Measurements from ENCODE around the gene PARD3.
A peak's percentile ranks its signal among the peaks of the same experiment; 100 is the strongest.

Gene PARD3

DNA sequence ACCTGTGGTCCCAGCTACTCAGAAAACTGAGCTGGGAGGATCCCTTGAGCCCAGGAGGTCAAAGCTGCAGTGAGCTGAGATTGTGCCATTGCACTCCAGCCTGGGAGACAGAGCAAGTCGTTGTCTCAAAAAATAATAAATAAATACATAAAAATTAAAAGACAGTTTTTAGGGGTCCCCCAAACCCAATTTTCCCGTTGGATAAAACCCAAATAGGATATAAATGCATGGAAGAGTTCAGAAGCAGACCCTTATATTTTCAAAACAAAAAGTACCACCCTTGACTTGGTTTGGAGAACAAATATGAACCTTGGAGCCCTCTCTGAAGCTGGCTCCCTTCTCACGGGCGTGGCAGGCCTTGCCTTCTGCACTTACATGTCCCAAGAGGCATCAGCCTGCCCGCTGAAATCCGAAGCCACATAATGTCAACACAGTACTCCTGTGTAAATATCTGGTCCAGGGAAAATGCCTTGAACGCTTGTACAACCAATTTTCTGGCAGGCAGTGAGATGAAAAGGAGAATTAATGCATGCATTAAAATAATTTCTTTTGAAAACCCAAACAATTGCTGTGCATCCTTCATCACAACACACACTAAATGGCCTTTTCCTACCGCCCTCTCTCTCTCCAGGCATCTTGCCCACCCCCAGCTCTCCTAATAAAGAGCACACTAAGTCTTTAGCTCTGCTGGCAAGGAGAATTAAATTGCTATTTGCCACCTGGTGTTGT, 46.4 kb upstream of the PARD3 start:
- TF ChIP-seq EZH2 (IDR thresholded peaks at IDR 0.05; ENCODE audit: borderline replicate concordance, low read depth, low read length, severe bottlenecking): no peak
- TF ChIP-seq, protein P1, sequence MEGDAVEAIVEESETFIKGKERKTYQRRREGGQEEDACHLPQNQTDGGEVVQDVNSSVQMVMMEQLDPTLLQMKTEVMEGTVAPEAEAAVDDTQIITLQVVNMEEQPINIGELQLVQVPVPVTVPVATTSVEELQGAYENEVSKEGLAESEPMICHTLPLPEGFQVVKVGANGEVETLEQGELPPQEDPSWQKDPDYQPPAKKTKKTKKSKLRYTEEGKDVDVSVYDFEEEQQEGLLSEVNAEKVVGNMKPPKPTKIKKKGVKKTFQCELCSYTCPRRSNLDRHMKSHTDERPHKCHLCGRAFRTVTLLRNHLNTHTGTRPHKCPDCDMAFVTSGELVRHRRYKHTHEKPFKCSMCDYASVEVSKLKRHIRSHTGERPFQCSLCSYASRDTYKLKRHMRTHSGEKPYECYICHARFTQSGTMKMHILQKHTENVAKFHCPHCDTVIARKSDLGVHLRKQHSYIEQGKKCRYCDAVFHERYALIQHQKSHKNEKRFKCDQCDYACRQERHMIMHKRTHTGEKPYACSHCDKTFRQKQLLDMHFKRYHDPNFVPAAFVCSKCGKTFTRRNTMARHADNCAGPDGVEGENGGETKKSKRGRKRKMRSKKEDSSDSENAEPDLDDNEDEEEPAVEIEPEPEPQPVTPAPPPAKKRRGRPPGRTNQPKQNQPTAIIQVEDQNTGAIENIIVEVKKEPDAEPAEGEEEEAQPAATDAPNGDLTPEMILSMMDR (IDR thresholded peaks at IDR 0.05; ENCODE audit: borderline replicate concordance, extremely low read depth, low read length, poor library complexity, severe bottlenecking): no peak

DNA sequence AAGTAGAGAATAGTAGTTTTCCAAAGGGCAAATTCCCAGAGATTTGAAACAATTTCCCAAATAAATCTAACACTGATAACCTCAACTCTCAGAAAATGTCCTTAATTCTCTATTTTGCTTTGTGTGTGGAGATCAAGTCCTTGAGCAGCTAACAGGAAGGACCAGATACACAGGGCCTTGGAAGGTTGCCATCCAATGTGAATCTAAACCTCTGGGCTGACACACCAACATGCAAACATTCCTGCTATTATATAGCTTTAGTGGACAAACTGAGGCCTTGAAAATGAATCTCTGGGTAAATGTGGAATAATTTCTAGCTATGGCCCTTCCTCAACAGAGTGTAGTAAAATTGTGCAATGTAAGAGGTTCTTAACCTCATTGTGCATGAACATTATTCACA, 44.1 kb upstream of the PARD3 start:
- Histone ChIP-seq H2AFZ (ENCODE audit: low read depth, low read length) (no peak overlapping the region), H4K20me1 (ENCODE audit: insufficient read depth, low read length) (no peaks in the 10 kb centered on the region), H3K36me3 (ENCODE audit: insufficient read depth, low read length) (no peaks in the 10 kb centered on the region), H3K9ac (ENCODE audit: low read depth, low read length) (no peak overlapping the region), H3K4me3 (ENCODE audit: low read depth in 1 of 2, low read length in 2 of 2) (no peak overlapping the region), H3K79me2 (ENCODE audit: insufficient read depth, low read length) (no peaks in the 10 kb centered on the region), H3K27ac (ENCODE audit: low read length) (no peak overlapping the region), H3K4me2 (ENCODE audit: insufficient read depth, low read length) (no peak overlapping the region), H3K9me3 (ENCODE audit: insufficient read depth, low read length, severe bottlenecking) (no peaks in the 10 kb centered on the region), H3K4me1 (ENCODE audit: insufficient read depth, low read length) (no peaks in the 10 kb centered on the region), H3K27me3 (ENCODE audit: insufficient read depth, low read length, poor library complexity) (no peaks in the 10 kb centered on the region)
- no peak for DNase-seq
- no peak for ATAC-seq (ENCODE audit: insufficient read depth, low read depth)
- TF ChIP-seq, protein P1 (IDR thresholded peaks at IDR 0.05; ENCODE audit: borderline replicate concordance, extremely low read depth, low read length, poor library complexity, severe bottlenecking): no peak
- no peak for TF ChIP-seq EZH2 (IDR thresholded peaks at IDR 0.05; ENCODE audit: borderline replicate concordance, low read depth, low read length, severe bottlenecking)

More for the DNA sequence above, 46.4 kb upstream of the PARD3 start:
- Histone ChIP-seq H4K20me1 (ENCODE audit: insufficient read depth, low read length) (no peaks in the 10 kb centered on the region), H3K36me3 (ENCODE audit: insufficient read depth, low read length) (no peaks in the 10 kb centered on the region), H3K9ac (ENCODE audit: low read depth, low read length) (no peak overlapping the region), H3K79me2 (ENCODE audit: insufficient read depth, low read length) (no peaks in the 10 kb centered on the region), H3K27me3 (ENCODE audit: insufficient read depth, low read length, poor library complexity) (no peaks in the 10 kb centered on the region), H3K4me3 (ENCODE audit: low read depth in 1 of 2, low read length in 2 of 2) (no peak overlapping the region), H2AFZ (ENCODE audit: low read depth, low read length) (peak overlapping the region; percentile 36; the same call in 1 of the 2 replicates), H3K27ac (ENCODE audit: low read length) (no peak overlapping the region), H3K4me2 (ENCODE audit: insufficient read depth, low read length) (no peak overlapping the region), H3K4me1 (ENCODE audit: insufficient read depth, low read length) (peaks cover 5% of the 10 kb centered on the region), H3K9me3 (ENCODE audit: insufficient read depth, low read length, severe bottlenecking) (no peaks in the 10 kb centered on the region)
- DNase-seq: no peak
- no peak for ATAC-seq (ENCODE audit: insufficient read depth, low read depth)

DNA sequence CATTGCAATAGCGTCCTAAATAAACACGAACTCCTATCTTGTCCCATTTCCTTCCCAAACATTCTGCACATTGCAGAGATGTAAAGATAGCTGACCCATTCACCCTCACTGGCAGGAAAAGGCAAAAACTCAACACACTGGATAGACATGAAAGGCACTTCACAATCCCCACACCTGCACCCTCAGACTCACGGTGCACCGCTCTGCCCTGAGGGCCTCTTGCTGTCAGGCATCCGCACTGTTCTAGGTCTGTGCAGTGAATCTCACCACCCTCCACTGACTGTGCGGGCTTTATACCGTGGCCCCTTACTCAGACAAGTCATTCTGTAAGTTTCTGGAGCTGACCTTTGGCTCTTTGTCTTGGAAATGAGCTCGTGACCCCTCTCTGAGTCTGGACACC, 42.9 kb upstream of the PARD3 start:
- Histone ChIP-seq H3K36me3 (ENCODE audit: insufficient read depth, low read length) (no peaks in the 10 kb centered on the region), H3K4me2 (ENCODE audit: insufficient read depth, low read length) (no peak overlapping the region), H3K9me3 (ENCODE audit: insufficient read depth, low read length, severe bottlenecking) (no peaks in the 10 kb centered on the region), H4K20me1 (ENCODE audit: insufficient read depth, low read length) (no peaks in the 10 kb centered on the region), H3K79me2 (ENCODE audit: insufficient read depth, low read length) (no peaks in the 10 kb centered on the region), H3K27ac (ENCODE audit: low read length) (no peak overlapping the region), H2AFZ (ENCODE audit: low read depth, low read length) (no peak overlapping the region), H3K9ac (ENCODE audit: low read depth, low read length) (no peak overlapping the region), H3K27me3 (ENCODE audit: insufficient read depth, low read length, poor library complexity) (no peaks in the 10 kb centered on the region), H3K4me1 (ENCODE audit: insufficient read depth, low read length) (no peaks in the 10 kb centered on the region), H3K4me3 (ENCODE audit: low read depth in 1 of 2, low read length in 2 of 2) (no peak overlapping the region)
- no peak for DNase-seq
- TF ChIP-seq, protein P1 (IDR thresholded peaks at IDR 0.05; ENCODE audit: borderline replicate concordance, extremely low read depth, low read length, poor library complexity, severe bottlenecking): no peak
- no peak for TF ChIP-seq EZH2 (IDR thresholded peaks at IDR 0.05; ENCODE audit: borderline replicate concordance, low read depth, low read length, severe bottlenecking)
- ATAC-seq (ENCODE audit: insufficient read depth, low read depth): no peak
